Endothelial cell of umbilical vein (primary cell): ENCODE results near the gene CAPN1. TPM values are rescaled to one million over a fixed set of nuclear protein-coding genes. Genes with fewer than 3 reads are reported as not detected.

Source experiments
- BruUV-seq: library from RNA; stranded (reverse); fragments of 400-500 nt; replicated peaks from 2 replicates; lab custom pipeline; 2021; lab: Mats Ljungman, UMichigan
- CTCF ChIA-PET: fragments of 300-600, 350-600 bp; sonication (Branson Sonifier 250); formaldehyde crosslinking; loops from one replicate; lab custom pipeline; 2021; ENCODE audit warnings: antibody characterized with exemption, inconsistent platforms; lab: Charles Lee
- POLR2A ChIA-PET: fragments of 300-600, 350-600 bp; sonication (Branson Sonifier 250); formaldehyde crosslinking; loops from one replicate; lab custom pipeline; 2021; ENCODE audit warnings: antibody characterized with exemption, inconsistent platforms; lab: Charles Lee
- DNase-seq: peaks from one replicate; pipeline ENCODE4 v3.0.0-alpha.2; 2011; ENCODE audit warnings: low read depth, low spot score
- FAIRE-seq: peaks from 2 replicates; lab custom pipeline; 2011; peaks lifted over from hg19 to GRCh38; lab: Jason Lieb, UNC
- H2AFZ ChIP-seq: 2 replicates; pipeline ENCODE4 v1.6.0; 2012; ENCODE audit warnings: low read depth, low read length, control low read depth, inconsistent platforms
- H3K27ac ChIP-seq: 2 replicates; pipeline ENCODE4 v1.5.1; 2011; ENCODE audit warnings: low read depth, mild to moderate bottlenecking, control low read depth, low read length, moderate library complexity; ENCODE audit not compliant: insufficient read depth
- H3K27me3 ChIP-seq, 2 experiments: 2 replicates each; pipeline versions ENCODE4 v1.6.0 to v1.6.1; 2011; ENCODE audit warnings: low read length in 2 of 2, mixed read lengths in 1 of 2; ENCODE audit not compliant: control insufficient read depth in 2 of 2, insufficient read depth in 2 of 2
- H3K36me3 ChIP-seq, 2 experiments: 2 replicates in 1 of 2; 3 replicates in 1 of 2; pipeline ENCODE4 v1.5.1; 2011; ENCODE audit warnings: low read length in 2 of 2, mild to moderate bottlenecking in 1 of 2, moderate library complexity in 1 of 2; ENCODE audit not compliant: control insufficient read depth in 2 of 2, insufficient read depth in 2 of 2; ENCODE audit errors: extremely low read depth in 1 of 2
- H3K4me1 ChIP-seq: 3 replicates; pipeline ENCODE4 v1.5.1; 2011; ENCODE audit warnings: mild to moderate bottlenecking, low read length; ENCODE audit not compliant: control insufficient read depth, insufficient read depth; ENCODE audit errors: extremely low read depth
- H3K4me2 ChIP-seq: 2 replicates; pipeline ENCODE4 v1.6.1; 2011; ENCODE audit warnings: low read length, control low read depth, mixed read lengths; ENCODE audit not compliant: insufficient read depth
- H3K4me3 ChIP-seq, 3 experiments: fragments of 200-600 bp in 1 of 3; sonication (generic), shearing (Covaris generic) in 1 of 3; replicated peaks in 1 of 3; 2 replicates each; pipeline ENCODE4 v1.5.1; 2011 to 2016; ENCODE audit warnings: control low read depth in 3 of 3, low read length in 3 of 3, mild to moderate bottlenecking in 2 of 3, inconsistent platforms in 1 of 3, low read depth in 1 of 3, moderate library complexity in 1 of 3; ENCODE audit not compliant: insufficient read depth in 1 of 3
- H3K79me2 ChIP-seq: 2 replicates; pipeline ENCODE4 v1.6.0; 2012; ENCODE audit warnings: low read length, inconsistent platforms; ENCODE audit not compliant: control insufficient read depth, insufficient read depth
- H3K9ac ChIP-seq: replicated peaks from 2 replicates; pipeline ENCODE3; 2011; ENCODE audit warnings: low read length, control low read depth; ENCODE audit not compliant: insufficient read depth; ENCODE audit errors: extremely low read depth
- H3K9me1 ChIP-seq: replicated peaks from 3 replicates; pipeline ENCODE4 v1.6.0; 2011; ENCODE audit warnings: mild to moderate bottlenecking, low read length; ENCODE audit not compliant: control insufficient read depth, insufficient read depth; ENCODE audit errors: extremely low read depth
- H3K9me3 ChIP-seq: replicated peaks from 2 replicates; pipeline ENCODE4 v1.5.1; 2012; ENCODE audit warnings: low read length, inconsistent platforms; ENCODE audit not compliant: control insufficient read depth, insufficient read depth
- H4K20me1 ChIP-seq: replicated peaks from 2 replicates; pipeline ENCODE3; 2011; ENCODE audit warnings: mild to moderate bottlenecking, low read length; ENCODE audit not compliant: control insufficient read depth, insufficient read depth; ENCODE audit errors: extremely low read depth
- CTCF ChIP-seq, 2 donors: IDR thresholded peaks; 1 replicate in 1 of 2; 2 replicates in 1 of 2; pipeline ENCODE4 v1.5.1; 2011; ENCODE audit warnings: low read length in 2 of 2, mild to moderate bottlenecking in 2 of 2, moderate library complexity in 2 of 2, control low read depth in 1 of 2, inconsistent platforms in 1 of 2, low read depth in 1 of 2; ENCODE audit not compliant: insufficient read depth in 1 of 2; ENCODE audit errors: extremely low read depth in 1 of 2
- EZH2 ChIP-seq: IDR thresholded peaks from 2 replicates; pipeline ENCODE4 v1.6.1; 2012; ENCODE audit warnings: borderline replicate concordance, low read depth, mild to moderate bottlenecking, moderate library complexity, low read length, inconsistent platforms; ENCODE audit not compliant: severe bottlenecking
- FOS ChIP-seq: IDR thresholded peaks from 2 replicates; pipeline ENCODE4 v1.6.1; 2011; ENCODE audit warnings: mild to moderate bottlenecking, low read length, moderate library complexity, borderline replicate concordance; ENCODE audit not compliant: insufficient read depth
- GATA2 ChIP-seq: IDR thresholded peaks from 2 replicates; pipeline ENCODE4 v1.7.0; 2011; ENCODE audit warnings: low read depth, mild to moderate bottlenecking, moderate library complexity, mixed read lengths, low read length; ENCODE audit not compliant: insufficient read length, insufficient read depth
- JUN ChIP-seq: IDR thresholded peaks from 2 replicates; pipeline ENCODE4 v1.6.1; 2011; ENCODE audit warnings: borderline replicate concordance, low read depth; ENCODE audit not compliant: insufficient read length, insufficient read depth
- MAX ChIP-seq: IDR thresholded peaks from 2 replicates; pipeline ENCODE4 v1.6.1; 2011; ENCODE audit not compliant: insufficient read depth, insufficient read length
- MYC ChIP-seq: IDR thresholded peaks from one replicate; pipeline ENCODE4 v1.6.1; 2011; ENCODE audit warnings: mild to moderate bottlenecking, low read depth, low read length
- POLR2A ChIP-seq: IDR thresholded peaks from 2 replicates; pipeline ENCODE4 v1.6.1; 2012; ENCODE audit warnings: low read depth, mild to moderate bottlenecking, control low read depth, low read length
- POLR2AphosphoS5 ChIP-seq: IDR thresholded peaks from 2 replicates; pipeline ENCODE4 v1.6.1; 2012; ENCODE audit warnings: low read depth, mild to moderate bottlenecking, control low read depth, low read length, moderate library complexity; ENCODE audit not compliant: insufficient read depth
- dilution Hi-C: fragments of 300-500 bp; cut with MboI; formaldehyde crosslinking; loops from one replicate; pipeline ENCODE4 v1.15.0; 2019; ENCODE audit warnings: low sequenced_read_pairs; ENCODE audit not compliant: extremely low pct_ligation_motif_present
- intact Hi-C: fragments of 100-400 bp; cut with micrococcal nuclease; formaldehyde crosslinking; loops from one replicate; pipeline ENCODE4 v1.10.0; 2022
- polyA plus RNA-seq, 4 experiments: library from polyadenylated mRNA; depleted of rRNA in 3 of 4; stranded (reverse) in 3 of 4; unstranded in 1 of 4; fragments of >200 nt; gene quantifications; 2 replicates each; pipeline versions ENCODE4 v1.2.1 to v1.2.3, GENCODE V29; 2011 to 2012; ENCODE audit warnings: missing spikeins in 1 of 4
- total RNA-seq: library from RNA; stranded (reverse); gene quantifications from 2 replicates; pipeline ENCODE4 v1.2.3, GENCODE V29; 2021

The CAPN1 gene
- total and polyA plus RNA-seq, 2 donors (not counting 3 experiments of a cell fraction or from before 2014, with no cell fraction given) = 217 to 218 TPM

GRCh38 chr11:65242389-65242788 lies 60.7 kb downstream of the CAPN1 start:
- Histone ChIP-seq H3K27me3 (no peaks in the 10 kb centered on the region), H3K9me1 (no peaks in the 10 kb centered on the region), H3K4me1 (no peaks in the 10 kb centered on the region), H3K4me3 (no peak overlapping the region), H3K9me3 (no peaks in the 10 kb centered on the region), H2AFZ (no peak overlapping the region), H3K9ac (no peak overlapping the region), H3K27ac (no peak overlapping the region), H4K20me1 (no peaks in the 10 kb centered on the region), H3K4me2 (no peak overlapping the region), H3K36me3 (no peaks in the 10 kb centered on the region), H3K79me2 (no peaks in the 10 kb centered on the region)
- no TSS peak for BruUV-seq
- TF ChIP-seq POLR2AphosphoS5 (no peak), FOS (no peak), JUN (no peak), GATA2 (no peak), MAX (no peak), EZH2 (no peak), POLR2A (no peak), MYC (no peak)
- POLR2A ChIA-PET = no interaction called here
- intact Hi-C loops = no loop called here
- DNase-seq = no peak
- dilution Hi-C loops = no loop called here
- FAIRE-seq = no peak
- CTCF ChIA-PET = interaction anchor here (3.2 kb wide), 1 partner anchor 16 kb away, joined by 13 read pairs; no protein-coding TSS in a partner anchor

- H3K27ac ChIP-seq = no peak overlapping the region
- H3K9ac ChIP-seq = no peak overlapping the region
- H3K4me1 ChIP-seq = no peaks in the 10 kb centered on the region
- ChIA-PET POLR2A (no interaction called here), CTCF (interaction anchor here (0.7 to 3.2 kb wide), 2 partner anchors 9 to 18 kb away, joined by 3 to 13 read pairs; no protein-coding TSS in a partner anchor)
- no peak overlapping the region for H3K4me3 ChIP-seq
- no peaks in the 10 kb centered on the region for H3K79me2 ChIP-seq
- H3K9me1 ChIP-seq = no peaks in the 10 kb centered on the region
- H3K27me3 ChIP-seq = no peaks in the 10 kb centered on the region
- DNase-seq (no peak), FAIRE-seq (no peak)
- H4K20me1 ChIP-seq = no peaks in the 10 kb centered on the region
- H2AFZ ChIP-seq = no peak overlapping the region
- no TSS peak for BruUV-seq
- dilution Hi-C loops (no loop called here), intact Hi-C loops (no loop called here)
- H3K36me3 ChIP-seq = no peaks in the 10 kb centered on the region
- TF ChIP-seq GATA2 = no peak
- TF ChIP-seq MYC = no peak
- no peak for TF ChIP-seq FOS
- no peak for TF ChIP-seq POLR2AphosphoS5
- no peak for TF ChIP-seq MAX
- TF ChIP-seq JUN = no peak
- no peak for TF ChIP-seq POLR2A
- no peak for TF ChIP-seq EZH2
- TF ChIP-seq CTCF (IDR thresholded peaks at IDR 0.05; ENCODE audit: extremely low read depth in 1 of 2, insufficient read depth in 1 of 2, low read depth in 1 of 2, low read length in 2 of 2) = no peak
- no peak overlapping the region for H3K4me2 ChIP-seq
- H3K9me3 ChIP-seq = no peaks in the 10 kb centered on the region
Observed at GRCh38 chr11:65243797-65244196, 62.1 kb downstream of the CAPN1 start.
